ENCODE data around the gene PQBP1. TPM values are rescaled to one million over a fixed set of nuclear protein-coding genes. Genes with fewer than 3 reads are reported as not detected.

Gene PQBP1
- total RNA-seq, 2 donors from 2014 or later, result 43.6 to 48.1 TPM

- intact Hi-C loops (cut with DNase I), result no loop called here
- Histone ChIP-seq H3K9me3 (no peaks in the 10 kb centered on the region), H3K4me1 (peaks cover 25% of the 10 kb centered on the region), H3K36me3 (replicated peaks in 1 of 2; ENCODE audit: insufficient read depth in 1 of 2, low read depth in 2 of 2) (no peaks in the 10 kb centered on the region), H3K4me3 (no peak overlapping the region), H3K27ac (peak overlapping the region in 2 of 4 donors; percentile 41 to 85), H3K27me3 (no peaks in the 10 kb centered on the region)
- peak; percentile 79 for ATAC-seq
- TF ChIP-seq, protein P1, sequence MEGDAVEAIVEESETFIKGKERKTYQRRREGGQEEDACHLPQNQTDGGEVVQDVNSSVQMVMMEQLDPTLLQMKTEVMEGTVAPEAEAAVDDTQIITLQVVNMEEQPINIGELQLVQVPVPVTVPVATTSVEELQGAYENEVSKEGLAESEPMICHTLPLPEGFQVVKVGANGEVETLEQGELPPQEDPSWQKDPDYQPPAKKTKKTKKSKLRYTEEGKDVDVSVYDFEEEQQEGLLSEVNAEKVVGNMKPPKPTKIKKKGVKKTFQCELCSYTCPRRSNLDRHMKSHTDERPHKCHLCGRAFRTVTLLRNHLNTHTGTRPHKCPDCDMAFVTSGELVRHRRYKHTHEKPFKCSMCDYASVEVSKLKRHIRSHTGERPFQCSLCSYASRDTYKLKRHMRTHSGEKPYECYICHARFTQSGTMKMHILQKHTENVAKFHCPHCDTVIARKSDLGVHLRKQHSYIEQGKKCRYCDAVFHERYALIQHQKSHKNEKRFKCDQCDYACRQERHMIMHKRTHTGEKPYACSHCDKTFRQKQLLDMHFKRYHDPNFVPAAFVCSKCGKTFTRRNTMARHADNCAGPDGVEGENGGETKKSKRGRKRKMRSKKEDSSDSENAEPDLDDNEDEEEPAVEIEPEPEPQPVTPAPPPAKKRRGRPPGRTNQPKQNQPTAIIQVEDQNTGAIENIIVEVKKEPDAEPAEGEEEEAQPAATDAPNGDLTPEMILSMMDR (IDR thresholded peaks at IDR 0.05), result peak; percentile 73 to 97 (median 96)
- TF ChIP-seq POLR2A (IDR thresholded peaks at IDR 0.05), result peak in 1 of 3 donors; percentile 3
- peak; percentile 90 to 93 (median 92) for DNase-seq
- WGBS, 2 donors, result 20 to 52% methylated on average over 6 to 26 of the region's 27 CpGs
These were observed 19.6 kb downstream of the PQBP1 start for GRCh38 chrX:48917139-48918001.

- DNase-seq, result no peak
- Histone ChIP-seq H3K4me1 (peaks cover 21% of the 10 kb centered on the region), H3K4me3 (peak overlapping the region in 1 of 2 donors; percentile 14), H3K9me3 (no peaks in the 10 kb centered on the region), H3K36me3 (replicated peaks in 1 of 2; ENCODE audit: insufficient read depth in 1 of 2, low read depth in 2 of 2) (no peaks in the 10 kb centered on the region), H3K27ac (peak overlapping the region; percentile 36 to 88 (median 74)), H3K27me3 (no peaks in the 10 kb centered on the region)
- no peak for TF ChIP-seq POLR2A (IDR thresholded peaks at IDR 0.05)
- TF ChIP-seq, protein P1 (IDR thresholded peaks at IDR 0.05), result no peak
- no peak for ATAC-seq
- 2% methylated on average over 17 of the region's 23 CpGs; no CpG with 5 or more reads in 1 of the 2 donors for WGBS, 2 donors
- intact Hi-C loops (cut with DNase I), result no loop called here
These were observed 20.5 kb downstream of the PQBP1 start for GRCh38 chrX:48918301-48918642.

- WGBS, 2 donors, result 0% methylated on average over 11 to 23 of the region's 55 CpGs
- Histone ChIP-seq H3K27ac (peak within 1 kb of the TSS; percentile 36 to 88 (median 74)), H3K27me3 (no peaks in the 10 kb centered on the region), H3K36me3 (replicated peaks in 1 of 2; ENCODE audit: insufficient read depth in 1 of 2, low read depth in 2 of 2) (peaks cover 0 to 3% of the 10 kb centered on the region in 2 donors), H3K9me3 (no peaks in the 10 kb centered on the region), H3K4me3 (peak within 1 kb of the TSS in 1 of 2 donors; percentile 14), H3K4me1 (peaks cover 21% of the 10 kb centered on the region)
- DNase-seq, result peak; percentile 92 to 96 (median 96)
- intact Hi-C loops (cut with DNase I), result no loop called here
- ATAC-seq, result peak; percentile 91
- TF ChIP-seq, protein P1 (IDR thresholded peaks at IDR 0.05), result peak in 1 of 7 experiments; percentile 5
- TF ChIP-seq POLR2A (IDR thresholded peaks at IDR 0.05), result peak; percentile 94 to 95 (median 95)
These were observed 21.1 kb downstream of the PQBP1 start, which contains the start of gene PIM2 for GRCh38 chrX:48918643-48919340. Gene PIM2 (minus strand): TSS chrX:48919024. CDS start chrX:48918834, 190 bp downstream.

- Histone ChIP-seq H3K4me1 (peaks cover 21% of the 10 kb centered on the region), H3K36me3 (replicated peaks in 1 of 2; ENCODE audit: insufficient read depth in 1 of 2, low read depth in 2 of 2) (peaks cover 0 to 5% of the 10 kb centered on the region in 2 donors), H3K4me3 (no peak overlapping the region), H3K27ac (peak overlapping the region; percentile 21 to 88 (median 60)), H3K27me3 (no peaks in the 10 kb centered on the region), H3K9me3 (no peaks in the 10 kb centered on the region)
- WGBS, 2 donors, result 1% methylated on average over 15 of the region's 15 CpGs; no CpG with 5 or more reads in 1 of the 2 donors
- intact Hi-C loops (cut with DNase I), result no loop called here
- TF ChIP-seq, protein P1 (IDR thresholded peaks at IDR 0.05), result no peak
- no peak for TF ChIP-seq POLR2A (IDR thresholded peaks at IDR 0.05)
- ATAC-seq, result no peak
- no peak for DNase-seq
These were observed 21.7 kb downstream of the PQBP1 start for GRCh38 chrX:48919360-48919841.
